ENCODE measurements around the gene VPS36.

DNA sequence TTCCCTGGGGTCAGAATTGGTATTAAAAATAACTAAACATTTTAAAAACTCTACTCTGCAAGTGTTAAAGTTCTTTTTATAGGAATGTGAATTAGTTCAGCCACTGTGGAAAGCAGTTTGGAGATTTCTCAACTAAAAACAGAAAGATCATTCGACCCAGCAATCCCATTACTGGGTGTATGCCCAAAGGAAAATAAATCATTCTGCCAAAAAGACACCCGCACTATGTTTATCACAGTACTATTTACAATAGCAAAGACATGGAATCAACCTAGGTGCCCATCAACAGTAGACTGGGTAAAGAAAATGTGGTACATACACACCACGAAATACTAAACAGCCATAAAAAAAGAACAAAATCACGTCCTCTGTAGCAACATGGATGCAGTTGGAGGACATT is 43.8 kb downstream of the VPS36 start:
- TF ChIP-seq POLR2A (IDR thresholded peaks at IDR 0.05; ENCODE audit: low read depth, low read length) (no peak), POLR2AphosphoS5 (IDR thresholded peaks at IDR 0.05; ENCODE audit: low read depth, low read length) (no peak), TAF1 (IDR thresholded peaks at IDR 0.05; ENCODE audit: borderline replicate concordance, low read depth, low read length) (no peak)
